Activated CD8-positive, alpha-beta memory T cell treated with anti-CD3 and anti-CD28 coated beads, Interleukin-2, amount 50 U/mL, for 4 hours (primary cell): ENCODE data around the gene AMBRA1.

Experiments
- DNase-seq: peaks from one replicate; pipeline ENCODE4 v3.0.0-alpha.2; 2020

The AMBRA1 gene

DNA sequence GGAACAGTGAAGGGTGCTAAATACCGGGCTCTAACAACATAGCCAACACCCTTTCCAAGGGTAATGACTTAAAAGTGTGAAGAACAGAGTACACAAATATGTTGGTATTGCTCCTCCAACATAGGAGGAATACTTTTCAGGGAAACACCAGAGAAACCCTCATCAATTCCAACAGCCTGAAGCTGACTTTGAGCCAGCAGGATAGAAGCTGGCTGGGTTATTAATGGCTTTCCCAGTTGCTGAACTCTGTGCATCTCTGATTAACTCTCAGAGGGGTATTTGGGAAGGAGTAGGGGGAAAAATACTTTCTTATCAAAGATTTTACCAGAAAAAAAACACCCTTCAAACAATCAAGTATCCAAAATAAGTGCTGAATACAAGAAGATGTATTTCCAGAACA, 95.6 kb downstream of the AMBRA1 start:
- DNase-seq = no peak

DNA sequence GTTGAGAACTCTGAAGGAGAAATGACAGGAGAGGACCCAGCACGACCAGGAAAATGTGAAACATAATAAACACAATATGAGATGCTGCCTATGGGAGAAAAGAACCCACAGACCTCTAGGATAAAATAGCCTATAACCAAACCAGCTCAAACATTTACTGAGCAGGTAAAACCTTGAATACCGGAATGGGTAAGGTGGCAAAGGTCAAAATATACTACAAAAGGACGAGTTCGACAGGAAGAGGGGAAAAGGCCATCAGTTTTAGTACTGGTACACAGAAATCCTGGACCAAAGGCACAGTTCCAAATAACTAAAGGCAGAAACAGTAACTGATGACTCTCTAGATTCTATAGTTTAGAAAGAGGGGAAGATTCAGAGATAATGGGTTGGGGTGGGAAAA, 96.3 kb downstream of the AMBRA1 start:
- DNase-seq = no peak

DNA sequence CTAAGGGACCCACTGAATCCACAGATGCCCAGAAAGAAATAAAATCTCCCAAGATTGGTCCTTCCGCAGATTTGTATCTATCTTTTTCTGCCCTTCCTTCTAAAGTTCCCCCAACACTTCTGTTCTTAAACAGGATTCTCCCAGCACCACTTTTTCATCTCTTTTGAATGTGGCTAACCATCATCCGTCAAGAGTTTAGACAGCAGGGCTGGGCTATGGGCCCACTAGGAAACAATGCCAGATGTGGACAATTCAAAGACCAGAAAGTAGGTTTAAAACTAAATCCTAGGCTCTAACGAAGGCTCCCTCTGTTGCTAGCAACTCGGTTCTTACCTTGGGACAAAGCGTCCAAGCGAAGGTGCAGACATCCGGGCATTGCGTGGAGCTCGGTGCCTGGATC, 100.0 kb downstream of the AMBRA1 start:
- no peak for DNase-seq

DNA sequence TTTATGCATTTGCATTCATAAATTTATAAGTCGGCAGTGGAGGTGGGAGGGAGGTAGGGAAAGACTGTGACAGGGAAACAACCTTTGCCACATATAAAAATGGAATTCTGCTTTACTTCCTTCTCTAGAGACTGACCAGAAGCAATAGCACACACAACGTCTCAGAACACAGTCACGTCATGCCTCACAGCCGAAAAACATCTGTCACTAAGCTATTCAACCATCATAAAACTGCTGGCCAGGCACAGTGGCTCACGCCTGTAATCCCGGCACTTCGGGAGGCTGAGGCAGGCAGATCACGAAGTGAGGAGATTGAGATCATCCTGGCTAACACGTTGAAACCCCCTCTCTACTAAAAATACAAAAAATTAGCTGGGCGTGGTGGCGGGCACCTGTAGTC, 101.3 kb downstream of the AMBRA1 start:
- DNase-seq = no peak

DNA sequence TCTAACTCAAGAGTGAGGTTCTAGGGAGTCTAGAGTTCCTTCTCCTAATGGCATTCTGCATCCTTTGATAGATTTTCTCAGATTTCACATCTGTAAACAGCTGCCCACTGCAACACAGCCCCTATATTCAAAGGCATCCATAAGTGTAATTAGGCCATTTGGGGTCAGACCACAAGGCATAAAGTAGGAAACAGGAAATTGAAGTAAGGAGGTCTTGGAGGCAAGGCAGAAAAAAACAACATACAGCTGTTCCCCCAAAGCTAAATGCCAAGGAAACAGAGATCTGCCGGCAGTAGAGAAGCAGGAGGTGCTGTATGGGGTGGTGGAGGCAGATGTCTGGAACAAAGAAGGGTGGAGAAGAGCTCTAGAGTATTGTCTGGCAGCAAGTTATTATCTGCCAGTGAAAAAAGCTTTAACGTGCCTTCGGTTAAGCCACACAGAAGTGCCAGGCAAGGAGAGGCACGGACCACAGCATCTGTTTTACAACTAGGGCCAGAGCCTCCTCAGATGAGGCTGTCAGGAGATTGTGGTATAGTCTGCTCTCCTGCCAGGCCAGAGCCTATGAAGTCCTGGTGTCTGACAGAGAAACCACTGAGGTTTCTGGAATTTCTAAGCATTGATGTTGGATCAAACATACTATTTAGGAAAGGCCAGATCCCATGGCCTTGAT, 102.0 kb downstream of the AMBRA1 start:
- DNase-seq = no peak

DNA sequence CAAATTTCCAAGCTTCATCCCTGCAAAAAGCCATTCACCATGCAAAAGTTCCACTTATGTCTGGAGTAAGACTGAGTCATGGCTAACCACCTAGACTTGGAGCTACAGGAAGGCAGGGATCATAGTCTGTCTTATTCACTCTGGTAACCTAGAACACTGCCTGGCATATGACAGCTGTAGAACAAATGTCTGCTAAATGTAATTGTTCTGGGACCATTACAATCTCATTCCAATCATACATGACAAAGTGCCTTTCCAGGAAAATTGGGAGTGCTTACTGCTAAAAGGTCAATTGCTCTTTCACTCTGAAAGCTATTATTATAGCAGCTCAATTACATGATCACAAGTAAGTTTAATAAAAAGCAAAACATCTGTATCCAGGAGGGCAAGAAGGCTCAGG, 103.2 kb downstream of the AMBRA1 start:
- DNase-seq = no peak

DNA sequence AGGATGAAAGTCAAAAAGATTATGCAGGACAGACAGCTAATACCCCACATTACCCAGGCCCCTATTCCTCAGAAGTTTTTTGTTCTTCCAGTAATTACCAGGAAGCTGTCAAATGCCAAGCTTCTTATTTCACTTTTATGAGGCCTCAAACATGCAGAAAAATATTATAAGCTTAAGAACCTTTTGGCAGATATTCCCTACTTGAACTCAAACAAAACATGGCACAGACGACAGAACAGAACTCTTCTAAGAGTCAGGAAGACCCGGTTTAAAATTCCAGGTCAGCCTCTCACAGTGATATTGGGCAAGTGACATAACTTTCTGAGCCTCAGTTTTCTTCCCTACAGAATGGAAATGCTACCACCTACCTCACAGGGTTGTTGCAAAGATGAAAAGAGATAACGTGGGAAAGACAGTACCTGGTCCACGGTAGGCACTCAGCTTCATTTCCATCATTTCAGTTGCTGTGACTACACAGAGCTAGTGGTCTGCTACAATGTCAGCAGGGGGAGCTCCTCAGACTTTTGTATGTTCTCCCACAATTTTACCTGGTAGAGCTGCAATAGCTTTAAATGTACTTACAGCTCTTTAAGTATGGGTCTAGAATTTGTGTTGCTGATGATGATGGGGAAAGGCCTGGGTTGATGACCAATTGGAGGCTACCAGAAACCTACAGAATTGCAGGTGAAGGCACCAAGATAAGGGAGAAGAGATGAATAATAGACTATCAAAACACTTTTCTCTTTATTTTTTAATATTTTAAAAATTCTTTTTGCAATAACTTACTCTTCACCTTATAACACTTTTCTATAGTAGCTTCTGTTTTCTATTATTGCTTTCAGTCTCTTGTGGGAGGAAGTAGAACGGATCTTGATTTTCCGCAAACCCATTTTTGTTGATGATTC, 103.9 kb downstream of the AMBRA1 start:
- peak; percentile 19 for DNase-seq

DNA sequence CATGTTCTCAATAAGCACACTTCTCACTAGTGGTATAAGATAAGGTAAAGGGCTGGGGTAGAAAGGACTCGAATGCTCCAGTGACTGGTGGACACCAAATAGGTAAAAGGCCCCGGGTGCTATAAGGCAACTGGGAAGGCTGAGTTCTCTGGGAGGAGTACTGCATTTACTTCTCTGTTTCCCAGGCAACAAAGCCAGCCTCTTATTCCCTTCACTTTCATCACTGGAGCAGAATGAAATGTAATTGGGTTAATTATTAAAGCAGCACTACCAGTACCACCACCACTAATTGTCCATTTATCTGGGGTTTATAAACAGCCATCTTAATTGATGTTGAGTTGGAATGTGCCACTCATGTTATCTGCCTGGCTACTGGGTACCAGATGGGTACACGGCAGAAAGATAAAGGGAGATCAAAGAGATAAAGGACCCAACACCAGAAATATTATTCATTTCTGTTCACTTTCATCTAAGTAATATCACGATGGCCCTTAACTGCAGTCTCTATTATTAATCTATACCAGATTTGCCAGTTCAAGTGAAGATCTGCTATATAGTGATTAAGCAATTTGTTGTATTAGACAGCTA, 107.9 kb downstream of the AMBRA1 start:
- no peak for DNase-seq

DNA sequence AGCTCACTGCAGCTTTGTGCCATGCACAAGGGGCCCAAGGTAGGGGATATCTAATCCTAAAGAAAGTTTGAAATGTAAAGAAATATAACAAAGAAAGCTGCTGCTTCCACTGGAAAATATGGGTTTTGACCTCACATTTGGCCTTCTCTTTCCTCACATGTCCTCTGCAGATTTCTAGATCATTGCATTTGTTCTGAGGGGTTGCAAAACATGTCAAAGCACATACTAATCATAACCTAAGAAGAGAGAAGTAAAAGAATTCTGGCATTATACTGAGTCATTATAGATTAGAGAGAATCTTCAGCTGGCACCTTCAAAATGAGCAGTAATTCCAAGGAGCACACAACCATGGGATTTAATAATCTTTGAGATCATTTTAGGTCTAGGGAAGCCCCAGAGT, 109.7 kb downstream of the AMBRA1 start:
- DNase-seq = no peak

DNA sequence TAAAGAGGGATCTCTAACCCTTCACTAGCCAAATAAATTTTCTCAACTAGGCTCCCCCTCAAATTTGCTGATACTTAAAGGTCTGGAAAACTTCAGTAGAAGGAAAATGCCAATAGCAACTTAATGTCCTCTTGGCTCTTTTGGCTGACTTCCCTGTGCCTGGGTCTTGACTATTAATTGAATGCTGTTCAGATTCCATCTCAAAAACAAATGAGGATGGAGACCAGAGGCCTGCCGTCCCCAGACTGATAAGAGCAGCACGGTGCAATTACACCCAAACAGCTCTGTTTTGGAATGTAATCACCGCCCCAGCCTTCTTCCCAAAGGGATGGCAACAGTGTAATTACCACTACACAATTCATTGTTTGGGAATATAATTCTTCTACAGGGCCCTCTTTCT, 112.9 kb downstream of the AMBRA1 start:
- no peak for DNase-seq

DNA sequence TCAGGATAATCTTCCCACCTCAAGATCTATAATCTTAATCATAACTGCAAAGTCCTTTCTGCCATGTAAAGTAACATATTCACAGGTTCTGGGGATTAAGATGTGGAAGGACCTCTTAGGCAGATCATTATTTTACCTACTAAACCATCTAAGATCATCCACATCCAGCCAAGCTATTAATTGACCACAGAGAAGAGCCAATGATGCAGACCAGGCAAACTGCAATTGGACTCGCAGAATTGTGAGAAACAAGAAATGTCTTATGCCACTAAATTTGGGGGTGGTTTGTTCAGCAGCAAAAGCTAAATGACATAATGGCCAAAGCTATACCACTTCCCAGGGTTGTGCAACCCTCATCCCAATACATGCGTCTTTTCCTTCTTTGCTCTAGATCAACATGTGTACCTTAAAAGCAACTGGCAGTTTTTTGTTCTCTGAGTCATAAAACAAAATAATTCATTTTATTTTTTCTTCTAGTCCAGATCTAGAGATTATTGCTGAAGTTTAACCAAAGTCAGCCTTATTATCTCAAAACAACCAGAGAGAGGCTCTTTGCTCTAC, 113.6 kb downstream of the AMBRA1 start:
- DNase-seq = no peak

DNA sequence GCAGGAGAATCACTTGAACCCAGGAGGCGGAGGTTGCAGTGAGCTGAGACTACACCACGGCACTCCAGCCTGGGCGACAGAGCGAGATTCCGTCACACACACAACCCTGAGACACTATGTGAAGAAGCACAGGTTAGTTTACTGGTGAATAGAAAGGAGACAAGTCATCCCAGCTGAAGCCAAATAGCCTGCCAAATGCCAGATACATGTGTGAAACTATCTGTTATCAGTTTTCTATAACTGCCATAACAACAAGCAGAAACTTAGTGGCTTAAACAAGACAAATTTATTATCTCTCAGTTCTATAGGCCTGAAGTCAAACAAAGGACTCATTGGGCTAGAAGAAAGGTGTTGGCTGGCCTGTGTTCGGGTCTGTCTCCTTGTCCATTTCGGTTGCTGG, 114.2 kb downstream of the AMBRA1 start:
- no peak for DNase-seq

DNA sequence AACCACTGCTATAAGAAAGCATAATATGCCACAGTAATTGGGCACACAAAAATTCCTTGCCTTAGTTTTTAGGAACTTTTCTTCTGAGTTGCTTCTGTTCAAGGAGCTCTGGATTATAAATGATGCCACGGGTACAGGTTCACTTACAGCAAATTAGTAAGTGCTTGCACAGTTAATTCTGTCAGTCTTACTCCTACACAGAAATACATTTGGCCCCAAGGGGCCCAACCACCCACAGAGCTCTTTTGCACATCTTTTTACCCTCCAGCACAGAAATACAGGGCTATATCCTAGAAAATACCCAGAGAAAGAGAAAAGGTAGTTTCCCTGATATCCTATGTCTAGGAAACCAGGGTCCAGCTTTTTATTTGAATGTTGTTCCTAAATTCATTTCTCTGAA, 115.6 kb downstream of the AMBRA1 start:
- no peak for DNase-seq

DNA sequence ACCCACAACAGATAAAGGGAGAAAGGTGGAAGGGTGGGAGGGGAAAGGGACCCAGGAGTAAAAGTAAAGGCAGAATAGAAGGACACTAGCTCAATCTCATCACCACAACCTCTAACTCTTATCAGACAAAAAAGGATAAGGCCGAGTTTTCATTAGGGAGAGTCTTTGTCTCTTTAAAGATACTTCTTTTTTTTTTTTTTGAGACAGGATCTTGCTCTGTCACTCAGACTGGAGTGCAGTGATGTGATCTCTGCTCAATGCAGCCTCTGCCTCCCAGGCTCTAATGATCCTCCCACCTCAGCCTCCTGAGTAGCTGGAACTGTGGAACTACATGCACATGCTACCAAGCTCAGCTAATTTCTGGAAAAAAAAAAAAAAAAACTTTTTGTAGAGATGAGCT, 116.7 kb downstream of the AMBRA1 start:
- no peak for DNase-seq

DNA sequence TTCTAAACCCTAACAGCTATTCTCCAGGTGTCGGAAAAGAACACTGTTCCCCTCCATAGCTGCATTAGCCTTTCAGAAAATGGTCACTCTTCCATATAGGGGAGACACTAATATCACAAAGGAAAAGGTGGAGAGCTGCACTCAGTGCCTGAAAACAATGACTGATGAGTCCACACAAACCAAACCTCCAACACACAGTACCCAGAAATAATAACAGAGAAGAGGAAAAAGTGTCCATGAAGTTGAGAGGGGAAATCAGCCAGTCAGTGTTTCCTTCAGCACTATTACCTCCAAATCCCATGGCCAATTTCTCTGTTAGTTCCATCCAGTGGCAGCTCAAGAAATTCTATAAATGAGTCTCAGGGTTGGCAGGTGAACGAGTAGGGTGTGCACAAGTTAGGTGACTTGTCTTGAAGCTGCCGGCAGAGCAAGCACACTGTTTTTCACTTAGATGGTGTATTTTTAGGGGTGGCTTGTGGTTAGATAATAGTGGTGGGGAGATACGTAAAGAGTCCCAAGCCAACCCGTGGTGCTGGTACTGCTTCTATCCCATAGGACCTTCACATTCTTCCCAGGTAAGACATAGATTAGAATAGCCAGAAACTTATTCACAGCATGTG, 117.8 kb downstream of the AMBRA1 start:
- DNase-seq = no peak

DNA sequence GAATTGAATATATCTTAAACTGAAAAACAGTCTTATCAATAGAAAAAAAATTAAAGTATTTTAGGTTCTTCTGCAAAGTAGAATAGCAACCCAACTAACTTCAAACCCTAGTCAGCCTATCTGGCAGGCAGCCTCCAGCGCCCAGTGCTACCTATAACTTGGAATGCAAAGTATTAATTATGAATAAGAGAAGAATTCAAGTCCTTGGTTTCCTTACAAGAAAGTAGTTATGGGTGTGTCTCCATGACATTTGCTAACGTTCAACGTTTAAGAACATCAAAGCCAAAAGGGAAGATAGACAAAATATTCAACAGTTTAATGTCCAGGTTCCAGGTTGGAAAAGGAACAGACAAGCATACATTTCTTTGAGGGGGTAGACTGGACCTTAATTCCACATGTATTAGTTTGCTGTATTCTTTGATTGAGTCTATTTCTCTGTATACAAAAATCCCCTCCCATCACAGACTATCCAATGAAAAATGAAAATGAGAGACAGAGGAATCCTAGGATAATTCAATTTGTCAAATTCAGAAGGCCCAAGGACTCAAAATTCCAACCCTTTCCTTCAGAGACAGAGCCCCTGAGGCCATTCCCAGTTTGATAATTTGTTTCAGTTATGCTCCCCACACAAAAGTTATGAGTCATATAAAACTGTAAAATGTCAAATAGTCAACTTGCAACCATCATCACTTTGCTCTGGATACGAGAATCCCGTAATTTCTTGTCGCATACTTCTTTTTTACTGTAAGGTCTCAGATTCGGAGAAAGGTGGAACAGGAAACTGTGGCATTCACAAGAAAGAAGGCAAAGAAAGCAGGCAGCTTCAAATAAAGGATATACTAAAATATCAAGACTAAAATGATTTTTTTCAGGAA, 118.5 kb downstream of the AMBRA1 start:
- no peak for DNase-seq

DNA sequence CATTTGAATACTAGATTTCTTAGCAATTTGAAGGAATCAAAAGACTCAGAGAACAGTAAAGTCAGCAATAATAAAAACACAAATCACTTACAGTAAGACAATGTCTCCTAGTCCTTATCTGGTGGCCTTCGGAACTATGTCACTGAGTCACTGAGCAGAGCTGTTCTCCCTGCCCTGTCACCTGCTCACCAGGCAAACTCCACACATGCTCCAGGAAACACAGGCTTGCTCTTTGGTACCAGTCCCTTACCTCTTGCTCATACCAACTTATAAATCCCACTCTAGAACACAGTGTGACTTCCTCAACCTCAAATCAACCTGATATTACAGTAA, 121.2 kb downstream of the AMBRA1 start:
- DNase-seq = no peak

DNA sequence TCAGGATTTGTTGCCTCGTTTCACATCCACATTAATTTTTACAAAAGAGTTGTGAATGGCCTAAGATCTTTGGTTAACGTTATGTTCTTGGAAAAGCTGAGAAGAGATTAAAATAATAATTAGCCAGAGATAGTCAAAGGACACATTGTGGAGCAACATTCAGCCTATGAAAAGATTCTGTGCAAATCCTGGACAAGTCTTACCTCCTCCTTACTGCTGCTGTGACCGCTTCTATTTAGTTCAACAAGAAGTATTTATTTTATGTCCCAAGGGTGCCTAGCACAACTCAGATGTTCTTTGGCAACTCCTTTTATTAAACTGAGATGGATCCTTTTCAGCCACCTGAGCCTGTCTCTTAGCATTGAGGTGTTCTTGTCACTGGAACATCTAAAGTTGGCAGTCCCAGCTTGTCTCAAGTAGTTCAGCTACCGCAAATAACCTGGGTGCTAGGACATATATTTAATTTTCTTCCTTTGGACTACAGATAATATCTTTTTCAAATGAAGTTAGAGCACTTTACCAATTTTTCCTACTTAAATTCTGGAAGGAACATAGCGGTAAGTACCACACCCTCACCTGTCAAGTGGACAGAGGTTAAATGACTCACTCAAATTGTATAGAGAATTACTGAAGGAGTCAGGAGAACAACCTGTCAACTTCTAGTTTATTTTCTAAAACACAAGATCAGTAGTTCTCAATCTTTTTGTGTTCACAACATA, 121.7 kb downstream of the AMBRA1 start:
- no peak for DNase-seq

DNA sequence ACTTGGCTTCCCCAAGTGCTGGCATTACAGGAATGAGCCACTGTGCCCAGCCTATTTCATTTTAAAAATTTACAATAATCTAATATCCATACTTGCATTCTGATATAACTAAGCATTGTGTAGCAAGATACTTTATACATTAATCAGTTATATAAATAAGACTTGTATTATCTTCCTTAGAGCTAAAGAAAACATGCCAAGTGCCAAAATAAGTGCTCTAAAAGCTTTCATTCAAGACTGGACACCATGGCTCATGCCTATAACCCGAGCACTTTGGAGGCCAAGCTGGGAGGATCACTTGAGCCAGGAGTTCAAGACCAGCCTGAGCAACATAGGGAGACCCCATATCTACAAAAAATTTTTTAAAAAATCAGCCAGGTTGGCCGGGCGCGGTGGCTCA, 123.9 kb downstream of the AMBRA1 start:
- no peak for DNase-seq

DNA sequence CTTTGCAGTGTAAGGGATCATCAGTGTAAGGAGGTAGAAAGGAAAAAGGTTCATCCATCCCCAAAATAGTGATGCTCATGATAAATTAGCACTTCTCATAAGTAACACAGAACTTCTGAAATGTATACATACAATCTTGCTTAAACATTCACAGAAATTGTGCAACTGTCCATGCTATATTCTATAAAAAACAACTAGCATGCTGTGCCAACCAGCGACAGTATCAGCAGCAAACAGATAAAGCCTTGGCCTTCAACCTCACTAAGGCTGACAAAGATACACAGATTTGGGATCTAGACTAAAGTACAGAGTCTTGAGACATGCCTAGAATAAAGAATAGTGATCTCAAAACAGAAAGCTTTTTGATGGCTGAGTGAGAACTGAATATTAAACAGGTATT, 128.1 kb downstream of the AMBRA1 start:
- DNase-seq = no peak

DNA sequence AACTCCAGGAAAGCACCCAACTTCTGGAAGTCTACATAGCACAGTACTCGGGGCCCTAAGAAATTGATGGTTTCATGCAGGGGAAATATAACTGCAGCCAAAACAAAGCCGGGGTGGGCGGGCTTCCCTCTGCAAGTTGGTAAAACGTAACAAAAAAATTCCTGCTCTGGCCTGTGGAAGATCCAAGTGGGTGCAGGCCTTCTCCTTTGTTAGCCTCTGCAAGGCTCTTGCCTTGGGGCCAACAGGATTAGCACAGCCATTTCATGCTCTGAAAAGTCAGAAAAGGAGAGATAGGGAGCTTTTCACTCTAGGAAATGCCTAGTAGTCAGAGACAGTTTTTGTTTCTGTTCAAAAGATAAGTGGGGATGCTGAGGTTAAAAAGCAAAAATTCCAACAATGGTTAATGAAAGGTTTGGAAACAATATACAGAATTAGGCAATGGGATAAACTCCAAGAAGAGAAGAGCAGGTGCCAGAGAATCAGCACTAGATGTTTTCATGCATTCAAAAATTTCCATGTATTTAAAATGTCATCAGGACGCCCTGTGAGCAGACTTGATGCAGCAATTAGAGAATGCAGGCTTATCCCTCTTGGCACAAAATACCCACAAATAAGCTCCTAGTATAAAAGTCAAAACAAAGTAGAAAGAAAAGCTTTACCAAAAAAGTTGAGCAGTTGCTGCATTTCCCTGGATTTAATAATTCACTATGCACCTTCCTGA, 130.0 kb downstream of the AMBRA1 start:
- DNase-seq = no peak
